DMS 273 (cell line): ENCODE measurements around the gene OR14A2.
"Not testable (repeated sequence)": the region's sequence is repeated elsewhere in the genome, so short reads cannot be mapped to it uniquely, and the experiment has no call there.

Experiments used
- DNase-seq: peaks from one replicate; lab custom pipeline; 2025; ENCODE audit not compliant: unreplicated experiment; lab: John Stamatoyannopoulos, UW

Gene OR14A2

GRCh38 chr1:247748041-247748440, at the start of gene OR14A2:
TSS of gene OR14A2 (minus strand) at chr1:247748141.
- DNase-seq: no peak

- no peak for DNase-seq
Measured at GRCh38 chr1:247797518-247797917, 49.6 kb upstream of the OR14A2 start.

- no peak for DNase-seq
Measured at GRCh38 chr1:247769603-247770002, 21.7 kb upstream of the OR14A2 start.

GRCh38 chr1:247760456-247760855, 12.5 kb upstream of the OR14A2 start, which contains the start of gene OR1C1:
TSS of gene OR1C1 (minus strand) at chr1:247760556. CDS start at chr1:247758406, 2,150 bp downstream.
- no peak for DNase-seq

GRCh38 chr1:247754311-247754710, 6.4 kb upstream of the OR14A2 start:
- not testable (repeated sequence) for DNase-seq

- DNase-seq: no peak
Measured at GRCh38 chr1:247749870-247750269, 1.9 kb upstream of the OR14A2 start.

GRCh38 chr1:247747616-247748015, 325 bp downstream of the OR14A2 start:
- no peak for DNase-seq

- DNase-seq: no peak
Measured at GRCh38 chr1:247746391-247746935, 1.5 kb downstream of the OR14A2 start.

GRCh38 chr1:247742215-247742760, 5.7 kb downstream of the OR14A2 start:
- not testable (repeated sequence) for DNase-seq

GRCh38 chr1:247741756-247742155, 6.2 kb downstream of the OR14A2 start:
- DNase-seq: no peak

- no peak for DNase-seq
Measured at GRCh38 chr1:247740721-247741120, 7.2 kb downstream of the OR14A2 start.

- no peak for DNase-seq
Measured at GRCh38 chr1:247738315-247738714, 9.6 kb downstream of the OR14A2 start, which contains the start of gene OR14K1. TSS of gene OR14K1 (plus strand) at chr1:247738615. CDS start at chr1:247738615, 0 bp downstream.

- no peak for DNase-seq
Measured at GRCh38 chr1:247721222-247721621, 26.7 kb downstream of the OR14A2 start.

- DNase-seq: no peak
Measured at GRCh38 chr1:247716546-247716945, 31.4 kb downstream of the OR14A2 start, which contains the start of gene OR6F1. TSS of gene OR6F1 (minus strand) at chr1:247716646. CDS start at chr1:247712755, 3,891 bp downstream.

- no peak for DNase-seq
Measured at GRCh38 chr1:247713753-247714152, 34.2 kb downstream of the OR14A2 start.

GRCh38 chr1:247710681-247711080, 37.3 kb downstream of the OR14A2 start:
- DNase-seq: not testable (repeated sequence)

GRCh38 chr1:247701338-247701737, 46.6 kb downstream of the OR14A2 start:
- DNase-seq: no peak

- peak; percentile 83 for DNase-seq
Measured at GRCh38 chr1:247681288-247681897, 66.5 kb downstream of the OR14A2 start.

GRCh38 chr1:247680171-247680570, 67.8 kb downstream of the OR14A2 start:
- DNase-seq: no peak

GRCh38 chr1:247679639-247680038, 68.3 kb downstream of the OR14A2 start, which contains the start of gene OR13G1:
TSS of gene OR13G1 (minus strand) at chr1:247679739. CDS start at chr1:247673041, 6,698 bp downstream.
- no peak for DNase-seq
